ENCODE data around the gene S100A9.

GRCh38 chr1:153365696-153366095, 8.0 kb downstream of the S100A9 start:
- TF ChIP-seq EP300 (conservative IDR thresholded peaks at IDR 0.05; ENCODE audit: poor library complexity, severe bottlenecking) (no peak), CTCF (IDR thresholded peaks at IDR 0.05; ENCODE audit: poor library complexity, severe bottlenecking) (no peak), SMC3 (conservative IDR thresholded peaks at IDR 0.05; ENCODE audit: poor library complexity) (no peak), EZH2 (IDR thresholded peaks at IDR 0.05; ENCODE audit: borderline replicate concordance, insufficient read depth, low read length, poor library complexity, severe bottlenecking) (no peak)

Measured in neural cell (in vitro differentiated cells).